Dedifferentiated amniotic fluid mesenchymal stem cell (primary cell): ENCODE results near the gene HEMGN.
"Not testable (repeated sequence)": the region's sequence is repeated elsewhere in the genome, so short reads cannot be mapped to it uniquely, and the experiment has no call there.

Experiments used
- DNase-seq: peaks from one replicate; pipeline ENCODE4 v3.0.0-alpha.2; 2016; ENCODE audit errors: extremely low spot score

Gene HEMGN, protein sequence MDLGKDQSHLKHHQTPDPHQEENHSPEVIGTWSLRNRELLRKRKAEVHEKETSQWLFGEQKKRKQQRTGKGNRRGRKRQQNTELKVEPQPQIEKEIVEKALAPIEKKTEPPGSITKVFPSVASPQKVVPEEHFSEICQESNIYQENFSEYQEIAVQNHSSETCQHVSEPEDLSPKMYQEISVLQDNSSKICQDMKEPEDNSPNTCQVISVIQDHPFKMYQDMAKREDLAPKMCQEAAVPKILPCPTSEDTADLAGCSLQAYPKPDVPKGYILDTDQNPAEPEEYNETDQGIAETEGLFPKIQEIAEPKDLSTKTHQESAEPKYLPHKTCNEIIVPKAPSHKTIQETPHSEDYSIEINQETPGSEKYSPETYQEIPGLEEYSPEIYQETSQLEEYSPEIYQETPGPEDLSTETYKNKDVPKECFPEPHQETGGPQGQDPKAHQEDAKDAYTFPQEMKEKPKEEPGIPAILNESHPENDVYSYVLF

DNA sequence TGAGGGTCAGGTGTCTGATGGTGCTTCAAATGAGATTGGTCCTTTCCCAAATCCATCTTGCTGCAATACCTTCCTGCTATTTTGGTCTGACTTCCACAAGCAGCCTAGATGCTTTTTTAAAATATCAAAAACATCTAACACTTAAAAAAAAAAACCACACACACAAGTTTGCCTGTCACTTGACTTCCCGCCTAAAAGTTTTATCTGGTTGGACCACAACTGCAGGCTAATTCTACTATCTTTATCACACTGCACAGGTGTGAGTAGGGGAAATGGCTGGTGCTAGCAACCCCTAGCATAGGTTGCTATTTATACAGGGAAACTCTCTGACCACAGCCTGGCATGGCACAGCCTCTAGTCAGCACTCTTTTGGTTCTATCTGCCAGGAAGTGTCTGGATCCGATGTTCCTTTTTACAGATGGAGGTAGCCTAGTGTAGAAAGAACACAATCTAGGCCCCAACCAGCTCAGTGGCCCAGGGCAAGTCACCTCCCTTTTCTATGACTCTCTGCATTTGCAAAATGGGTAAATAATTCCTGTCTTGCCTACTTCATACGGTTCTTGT, at the start of gene HEMGN:
HEMGN (minus strand) TSS at position 92 of the 564 bp plus-strand sequence; CDS start at position 56, 36 bp downstream.
- no peak for DNase-seq

DNA sequence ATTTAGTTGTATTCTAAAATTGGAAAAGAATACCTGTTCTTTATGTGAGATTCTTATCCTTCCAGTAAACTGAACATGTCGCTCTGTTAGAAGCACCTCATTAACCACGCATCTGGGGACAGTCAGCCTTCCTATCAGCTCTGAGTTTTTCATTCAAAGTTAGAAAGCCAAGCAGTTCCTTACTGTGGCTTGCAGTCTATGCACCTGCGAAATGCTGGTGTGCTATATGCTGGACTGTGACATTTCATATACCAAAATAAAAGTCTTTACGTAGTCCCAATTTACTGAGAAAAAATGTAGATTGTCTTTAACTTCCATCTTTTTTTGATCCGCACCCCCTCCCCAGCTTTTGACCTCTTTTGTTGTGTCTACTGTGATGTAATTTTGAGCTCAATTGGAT, 49.5 kb upstream of the HEMGN start:
- DNase-seq, result no peak

DNA sequence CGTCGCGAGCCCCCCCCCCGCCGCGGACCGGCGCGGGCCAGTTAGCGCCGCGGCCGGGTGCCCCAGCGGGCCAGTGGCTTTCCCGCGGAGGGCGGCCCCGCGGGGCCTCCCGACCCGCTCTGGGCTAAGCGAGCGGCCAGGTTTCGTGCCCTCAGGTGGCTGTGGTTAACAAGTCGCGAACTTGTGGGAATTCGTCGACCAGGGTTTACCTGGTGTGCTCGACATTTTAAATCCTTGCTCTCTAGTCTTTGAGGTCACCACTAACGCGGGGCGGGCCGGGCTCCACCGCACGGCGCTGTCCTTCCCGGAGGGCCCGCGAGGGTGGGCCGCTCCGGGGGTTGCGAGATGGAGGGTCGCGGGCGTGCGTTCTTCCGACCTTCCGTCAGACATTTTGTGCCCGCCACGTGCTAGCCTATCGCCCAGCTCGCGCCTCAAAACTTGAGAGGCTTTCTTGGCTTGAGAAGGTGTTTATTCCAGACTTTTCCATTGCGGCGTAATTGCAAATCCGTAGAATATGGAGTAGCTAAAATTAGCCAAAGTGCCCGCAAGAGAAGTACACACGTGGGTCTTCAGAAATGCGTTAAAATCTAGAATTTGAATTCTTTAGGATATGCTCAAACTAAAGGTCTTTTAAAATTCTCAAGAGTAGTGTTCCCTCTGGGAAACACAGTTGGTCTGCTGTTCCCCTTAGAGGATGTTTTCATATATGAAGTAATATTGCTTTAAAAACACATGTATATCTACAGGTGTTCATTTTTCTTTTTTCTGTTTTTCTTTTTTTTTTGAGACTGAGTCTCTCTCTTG, 47.3 kb upstream of the HEMGN start:
- no peak for DNase-seq

DNA sequence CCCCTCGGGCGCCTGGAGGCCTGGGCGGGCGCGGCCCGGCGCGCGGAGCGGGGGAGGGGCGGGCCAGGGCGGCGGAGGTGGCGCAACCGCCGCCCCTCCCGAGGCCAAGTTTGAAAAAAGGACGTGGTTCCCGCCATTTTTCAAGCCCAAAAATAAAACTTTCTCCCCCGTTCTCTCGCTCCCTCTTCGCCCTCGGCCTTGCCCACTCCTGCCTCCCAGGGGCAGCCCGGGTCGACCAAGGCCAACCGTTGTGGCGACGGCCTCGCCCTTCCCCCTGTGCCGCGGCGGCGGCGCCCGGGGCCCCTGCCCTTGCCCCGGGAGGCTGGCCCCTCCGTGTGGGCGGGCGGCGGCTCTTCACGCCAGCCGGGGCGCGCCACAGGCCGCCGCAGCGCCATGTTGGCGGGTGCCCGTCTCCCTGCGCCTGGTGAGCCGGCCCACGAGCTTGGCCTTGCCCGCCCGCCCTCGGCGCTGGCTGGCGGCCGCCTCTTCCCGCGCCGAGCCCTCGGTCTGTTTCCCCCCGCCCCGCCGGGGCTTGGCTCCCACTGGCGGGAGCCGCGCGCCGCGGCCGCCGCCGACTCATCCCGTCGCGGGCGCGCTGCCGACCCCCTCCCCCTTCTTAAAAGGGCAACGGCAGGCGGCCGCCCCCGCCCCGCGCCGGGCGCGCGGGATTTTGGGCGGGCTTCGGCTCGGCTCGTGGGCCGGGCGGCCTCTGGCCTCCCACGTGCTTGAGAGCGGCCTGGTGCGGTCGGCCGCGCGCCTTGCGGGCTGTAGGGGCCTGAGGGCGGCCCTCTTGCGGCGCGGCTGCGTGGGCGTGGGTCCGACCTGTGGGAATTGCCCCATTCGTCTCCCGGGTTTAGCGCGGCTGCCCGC, 46.5 kb upstream of the HEMGN start:
- peak; percentile 40 for DNase-seq

DNA sequence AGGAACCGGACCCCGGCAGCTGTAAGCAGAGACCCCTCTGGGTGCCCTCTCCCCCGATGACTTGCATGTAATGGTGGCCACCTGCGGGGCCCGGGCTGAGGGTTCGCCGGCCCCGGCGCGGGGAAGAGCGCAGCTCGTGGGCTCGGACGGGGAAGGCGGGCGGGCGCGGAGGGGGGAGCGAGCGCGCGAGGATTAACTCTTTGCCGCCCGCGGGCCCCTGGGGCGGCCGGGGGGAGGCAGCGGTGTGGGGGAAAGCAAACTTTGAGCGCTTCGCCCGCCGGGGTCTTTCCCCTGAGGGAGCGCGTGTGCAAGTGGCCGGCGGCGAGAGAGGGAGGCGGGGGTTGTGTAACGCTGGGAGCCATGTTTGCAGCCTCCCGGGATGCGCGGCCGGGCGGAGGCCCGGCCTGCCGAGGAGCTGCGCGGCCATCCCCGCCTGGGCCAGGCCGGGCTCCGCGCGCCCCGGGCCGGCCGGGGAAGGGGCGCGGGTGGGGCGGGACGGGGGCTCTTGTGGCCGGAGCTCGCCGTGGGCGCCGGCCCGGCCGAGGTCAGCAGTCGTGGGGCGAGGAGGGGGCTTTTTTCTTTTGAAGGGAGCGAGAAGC, 45.7 kb upstream of the HEMGN start:
- no peak for DNase-seq

DNA sequence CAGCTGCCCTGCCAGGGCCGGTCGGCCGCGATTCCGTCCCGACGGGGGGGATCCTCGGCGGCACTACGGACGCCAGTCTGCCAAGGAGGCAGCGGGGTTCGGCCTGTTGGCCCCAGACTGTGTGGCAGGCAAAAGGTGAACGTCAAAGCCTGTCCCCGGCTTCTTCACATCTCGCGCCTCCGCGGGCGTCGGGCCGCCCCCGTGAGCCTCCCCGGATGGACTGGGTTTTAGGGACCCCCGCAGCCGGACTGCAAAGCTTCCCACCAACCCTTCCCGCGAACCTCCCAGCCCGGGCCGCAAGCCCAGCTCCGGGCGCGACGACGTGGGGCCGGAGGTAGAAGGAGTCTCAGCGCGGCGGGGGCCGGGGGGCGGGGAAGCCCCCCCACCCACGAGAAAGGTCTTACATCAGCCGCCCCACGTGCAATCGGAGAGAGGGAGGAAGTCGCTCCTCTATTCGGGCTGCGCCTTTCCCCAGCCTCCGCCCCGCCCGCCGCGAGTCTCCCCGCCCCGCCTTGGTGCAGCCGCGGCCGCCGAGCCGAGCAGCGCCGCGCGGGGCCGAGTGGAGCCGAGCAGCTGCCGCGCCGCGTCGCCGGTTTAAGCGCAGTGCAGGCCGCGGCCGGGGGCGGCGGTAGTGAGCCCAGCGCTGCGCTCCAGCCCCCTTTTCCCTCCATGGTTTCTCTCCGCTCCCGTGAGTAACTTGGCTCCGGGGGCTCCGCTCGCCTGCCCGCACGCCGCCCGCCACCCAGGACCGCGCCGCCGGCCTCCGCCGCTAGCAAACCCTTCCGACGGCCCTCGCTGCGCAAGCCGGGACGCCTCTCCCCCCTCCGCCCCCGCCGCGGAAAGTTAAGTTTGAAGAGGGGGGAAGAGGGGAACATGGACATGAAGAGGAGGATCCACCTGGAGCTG, 45.0 kb upstream of the HEMGN start, which contains the start of gene ANP32B:
ANP32B (plus strand) TSS at position 659 of the 906 bp plus-strand sequence; CDS start at position 874, 215 bp downstream.
- DNase-seq, result peak; percentile 90

DNA sequence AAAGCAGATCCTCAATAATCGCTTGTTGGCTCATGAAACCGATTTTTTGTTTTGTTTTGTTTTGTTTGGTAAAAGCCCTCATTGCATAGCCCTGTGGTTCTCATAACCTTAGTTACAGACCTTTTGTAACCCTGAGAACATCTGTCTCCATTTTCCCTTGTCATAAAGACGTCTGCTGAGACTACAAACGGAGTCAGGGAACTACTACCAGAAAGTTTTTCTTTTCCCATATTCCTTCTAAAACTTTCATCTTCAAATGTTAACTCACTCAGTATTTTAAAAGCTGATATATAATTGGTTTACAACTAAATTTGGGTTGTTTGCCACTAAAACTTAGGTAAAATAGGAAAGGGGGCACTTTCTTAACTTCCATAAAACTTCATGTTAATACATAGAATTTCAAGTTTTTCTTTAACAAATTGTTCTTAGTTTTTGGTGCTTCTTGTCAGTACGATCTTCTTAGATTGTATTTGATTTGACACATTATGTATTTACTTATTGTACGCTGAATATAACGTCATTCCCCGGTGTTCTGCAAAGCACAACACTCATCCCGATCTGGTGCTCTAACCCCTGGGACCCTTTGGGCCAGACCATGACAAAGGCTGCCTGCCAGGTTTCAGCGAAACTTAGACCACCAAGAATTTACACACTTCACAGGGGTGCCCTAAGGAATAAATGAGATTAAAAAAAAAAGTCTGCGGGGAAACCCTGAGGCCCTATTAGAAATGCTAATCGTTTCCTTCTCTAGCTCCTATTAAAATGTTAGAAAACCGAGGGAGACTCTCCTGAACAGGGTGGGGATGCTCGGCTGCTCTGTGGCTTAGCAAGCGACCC, 44.1 kb upstream of the HEMGN start:
- no peak for DNase-seq

DNA sequence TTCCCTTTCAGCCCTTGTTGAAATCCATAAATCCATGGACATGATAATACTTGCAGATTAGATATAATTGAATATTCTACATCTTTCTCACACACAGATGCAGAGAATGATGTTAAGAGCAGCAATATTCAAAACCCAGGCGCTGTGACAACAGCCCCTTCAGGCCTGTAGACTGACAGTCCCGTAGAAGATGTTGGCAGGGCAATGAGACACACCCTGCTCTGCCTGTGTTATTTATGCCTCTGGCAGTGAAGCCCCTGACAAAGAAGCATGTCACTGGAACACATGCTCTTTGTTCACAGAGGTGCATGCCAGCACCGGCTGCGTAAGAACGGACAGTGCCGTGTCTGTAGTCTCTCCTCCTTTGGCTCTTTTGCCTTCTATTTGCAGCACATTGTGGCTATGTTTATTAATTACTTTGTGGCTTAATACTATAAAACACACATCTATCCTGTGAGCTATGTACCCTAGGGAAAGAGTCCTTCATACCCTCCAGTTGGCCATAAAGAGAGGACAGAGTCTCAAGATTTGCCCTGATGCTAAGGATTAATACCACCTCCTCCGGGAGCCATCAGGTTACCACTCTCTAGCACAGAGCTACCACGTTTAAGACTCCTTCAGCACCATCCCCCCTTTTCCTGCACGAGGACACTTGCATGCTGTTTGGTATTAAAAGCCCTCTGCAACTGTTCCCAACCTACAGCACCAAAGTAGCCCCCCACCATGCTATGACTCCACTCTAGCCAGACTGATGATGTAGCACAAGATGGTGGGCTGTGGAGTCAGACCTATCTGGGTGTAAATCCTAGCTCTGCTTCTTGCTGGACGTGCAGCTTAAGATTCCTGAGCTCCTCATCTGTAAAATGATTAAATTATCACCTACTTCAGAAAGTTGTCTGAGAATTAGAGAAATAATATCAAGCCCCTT, 43.2 kb upstream of the HEMGN start:
- DNase-seq, result no peak

DNA sequence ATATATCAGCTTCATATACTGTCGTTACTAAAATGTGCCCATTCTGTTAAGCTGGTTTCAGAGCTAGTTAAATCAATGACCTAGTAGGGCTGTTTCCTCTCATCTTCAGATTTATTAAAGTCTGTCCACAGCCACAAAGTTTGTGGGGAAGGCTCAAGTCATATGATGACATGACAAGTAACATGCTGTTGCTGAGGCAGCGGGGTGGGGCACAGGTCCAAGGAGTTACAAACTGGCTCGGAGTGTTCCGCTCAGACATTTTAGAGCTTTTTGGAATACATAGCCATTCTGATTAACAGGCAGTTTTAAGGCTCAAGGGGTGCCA, 42.5 kb upstream of the HEMGN start:
- peak; percentile 17 for DNase-seq

DNA sequence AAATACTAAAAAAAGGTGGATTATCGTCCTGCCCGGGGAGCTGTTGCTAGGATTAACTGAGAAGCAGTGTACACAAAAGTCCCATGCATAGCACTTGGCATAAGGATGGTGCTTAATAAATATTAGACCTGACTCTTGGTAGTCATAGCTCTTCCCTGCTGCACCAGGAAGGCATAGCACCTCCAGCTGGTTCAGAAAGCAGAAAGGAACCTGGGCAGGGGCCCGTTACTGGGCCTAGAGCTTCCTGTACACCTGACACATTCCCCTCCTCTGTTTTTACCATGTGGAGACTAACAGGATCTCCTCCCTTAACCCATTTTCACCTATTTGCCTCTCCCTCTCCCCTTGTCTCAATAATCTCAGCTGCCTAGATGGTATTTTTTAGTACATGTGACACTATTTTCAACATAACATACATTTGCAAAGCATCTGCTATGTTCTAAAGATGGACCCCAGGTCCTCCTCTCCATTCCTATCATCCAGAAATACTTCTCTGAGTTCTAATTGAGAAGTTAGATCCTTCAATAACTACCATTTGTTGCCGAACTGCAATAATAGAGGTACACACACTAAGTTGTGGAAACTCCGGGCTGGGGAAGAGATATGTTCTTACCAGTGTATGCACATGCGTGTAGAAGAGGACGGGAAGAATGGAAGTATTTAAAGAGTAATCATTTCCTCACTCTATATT, 42.0 kb upstream of the HEMGN start:
- no peak for DNase-seq

DNA sequence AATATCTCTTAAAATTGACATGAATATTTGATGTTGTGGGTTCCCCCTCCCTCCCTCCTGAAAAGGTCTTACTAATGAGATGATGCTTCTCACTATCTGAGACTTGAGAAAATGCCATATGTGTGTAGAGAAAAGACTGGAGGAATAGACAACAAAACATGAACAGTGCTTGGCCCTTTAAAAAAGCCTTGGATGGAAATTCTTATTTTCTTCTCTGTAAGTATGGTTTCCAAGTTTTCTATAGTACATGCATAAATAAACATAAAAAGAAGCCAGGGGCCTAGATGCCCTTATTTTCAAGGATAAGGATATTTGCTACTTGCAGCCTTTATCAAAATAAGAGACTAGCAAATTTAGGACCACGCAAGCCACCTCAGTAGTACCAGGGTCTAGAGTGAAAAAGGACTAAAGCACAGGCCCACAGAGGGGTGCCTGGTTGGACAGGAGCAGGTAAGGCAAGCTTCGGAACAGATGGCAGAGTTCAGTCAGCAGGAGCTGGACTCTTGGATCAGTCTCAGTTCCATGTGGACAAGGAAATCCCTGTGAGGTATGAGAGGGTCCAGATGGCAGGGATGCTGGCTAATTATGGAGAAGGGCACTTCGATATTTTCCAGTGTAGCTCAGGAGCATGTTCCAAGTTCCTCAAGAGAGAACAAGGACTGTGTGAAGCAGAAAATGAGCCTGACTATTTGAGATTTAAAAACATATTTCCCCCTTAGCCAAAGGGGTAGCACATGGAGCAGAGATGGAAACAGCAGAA, 40.6 kb upstream of the HEMGN start:
- no peak for DNase-seq

DNA sequence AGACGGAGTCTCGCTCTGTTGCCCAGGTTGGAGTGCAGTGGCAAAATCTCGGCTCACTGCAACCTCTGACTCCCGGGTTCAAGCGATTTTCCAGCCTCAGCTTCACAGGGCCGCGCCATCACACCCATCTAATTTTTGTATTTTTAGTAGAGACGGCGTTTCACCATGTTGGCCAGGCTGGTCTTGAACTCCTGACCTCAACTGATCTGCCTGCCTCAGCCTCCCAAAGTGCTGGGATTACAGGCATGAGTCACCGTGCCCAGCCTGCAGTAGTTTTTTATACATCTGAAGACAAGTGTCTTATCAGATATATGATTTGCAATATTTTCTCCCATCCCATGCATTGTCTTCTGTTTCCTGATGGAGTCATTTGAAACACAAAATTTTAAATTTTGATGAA, 38.7 kb upstream of the HEMGN start:
- DNase-seq, result not testable (repeated sequence)

DNA sequence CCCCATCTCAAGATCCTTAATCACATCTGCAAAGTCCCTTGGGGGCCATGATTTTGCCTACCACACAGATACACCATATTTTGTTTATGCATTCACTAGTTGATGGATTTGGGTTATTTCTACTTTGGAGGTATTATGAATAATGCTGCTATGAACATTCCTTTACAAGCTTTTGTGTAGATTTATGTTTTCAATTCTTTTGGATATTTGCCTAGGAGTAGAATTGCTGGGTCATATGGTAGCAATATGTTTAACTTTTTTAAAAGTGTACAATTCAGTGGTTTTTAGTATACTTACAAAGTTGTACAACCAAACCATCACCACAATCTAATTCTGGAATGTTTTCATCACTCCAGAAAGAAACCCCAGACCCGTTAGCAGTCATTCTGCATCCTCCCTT, 37.4 kb upstream of the HEMGN start:
- DNase-seq, result no peak

DNA sequence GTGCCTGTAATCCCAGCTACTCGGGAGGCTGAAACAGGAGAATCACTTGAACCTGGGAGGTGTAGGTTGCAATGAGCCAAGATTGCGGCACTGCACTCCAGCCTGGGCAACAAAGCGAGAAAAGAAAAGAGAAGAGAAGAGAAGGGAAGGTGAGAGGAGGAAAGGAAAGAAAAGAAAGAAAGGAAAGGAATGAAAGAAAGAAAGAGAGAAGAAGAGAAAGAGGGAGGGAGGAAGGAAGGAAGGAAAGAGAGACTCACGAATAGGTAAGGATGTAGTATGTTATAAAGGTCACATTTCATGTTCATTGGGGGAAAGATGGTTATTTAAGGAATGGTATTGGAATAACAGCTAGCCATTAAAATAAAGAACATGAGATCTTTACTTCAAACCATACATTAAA, 34.8 kb upstream of the HEMGN start:
- no peak for DNase-seq

DNA sequence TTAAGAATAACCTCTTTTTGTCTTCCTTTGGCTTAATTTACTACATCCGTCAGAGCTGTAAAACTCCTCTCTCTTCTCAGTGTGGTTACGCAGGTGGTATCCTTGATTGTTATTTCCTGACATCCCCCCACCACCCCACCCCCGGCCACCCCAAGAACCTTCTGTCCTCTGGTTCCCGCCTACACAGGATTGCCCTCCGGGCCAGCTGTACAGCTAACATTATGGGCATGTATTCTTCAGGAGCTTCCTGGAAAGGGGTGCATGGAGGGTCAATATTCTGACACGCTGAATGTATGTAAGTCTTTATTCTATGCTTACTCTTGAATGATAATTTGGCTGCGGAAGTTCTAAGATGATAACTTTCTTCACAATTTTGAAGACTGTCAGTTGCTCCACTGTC, 32.2 kb upstream of the HEMGN start:
- no peak for DNase-seq

DNA sequence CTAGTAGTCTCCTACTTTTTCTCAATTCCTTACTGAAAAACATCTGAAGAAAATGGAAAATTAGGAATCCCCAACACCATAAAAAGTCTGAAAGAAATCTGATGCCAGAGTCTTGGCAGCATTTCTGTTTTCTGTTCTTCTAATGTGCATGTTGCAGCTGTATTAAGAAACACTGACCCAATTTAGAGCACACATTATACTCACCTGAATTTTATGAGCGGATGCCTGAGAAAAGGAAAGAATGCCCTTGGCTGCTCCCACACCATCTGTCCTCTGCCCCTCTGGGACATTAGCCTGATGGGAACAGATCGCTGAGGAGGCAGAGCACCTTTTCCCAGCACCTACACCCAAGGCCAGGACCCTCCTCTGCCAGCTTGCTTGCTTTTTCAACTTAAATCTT, 31.0 kb upstream of the HEMGN start:
- DNase-seq, result no peak

DNA sequence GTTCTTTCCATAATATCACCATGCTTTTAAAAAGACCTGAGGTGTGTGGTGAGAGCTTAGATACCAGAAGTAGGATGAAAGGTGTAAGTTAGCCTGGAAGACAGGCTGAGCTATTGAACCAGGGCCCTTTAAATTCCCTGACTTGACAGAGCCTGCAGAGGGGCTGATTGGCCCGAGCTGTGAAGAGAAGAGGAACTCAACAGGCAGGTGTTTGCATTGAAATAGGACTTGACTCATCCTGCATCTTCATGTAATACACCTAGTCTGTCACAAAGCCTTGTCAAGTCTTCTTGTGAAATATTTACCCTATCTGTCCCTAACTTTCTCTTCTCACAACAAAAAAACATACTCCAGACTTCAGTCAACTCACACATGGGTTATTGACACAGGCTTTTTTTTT, 28.5 kb upstream of the HEMGN start:
- DNase-seq, result no peak
